OCI-LY3 (cell line): ENCODE results near the gene VPS72.

Source experiments
- H2AFZ ChIP-seq: fragments of 200-600, 300-600 bp; shearing (Covaris generic); 2 replicates; pipeline ENCODE4 v1.6.0; 2014; ENCODE audit warnings: antibody characterized with exemption, low read depth, low read length
- H3K27ac ChIP-seq: fragments of 200-600, 300-600 bp; sonication (generic); 2 replicates; pipeline ENCODE4 v1.5.1; 2014; ENCODE audit warnings: mild to moderate bottlenecking, low read length, moderate library complexity, mixed read lengths
- H3K27me3 ChIP-seq: fragments of 200-600, 300-600 bp; sonication (generic); 2 replicates; pipeline ENCODE4 v1.6.1; 2014; ENCODE audit warnings: low read depth, low read length, mixed read lengths
- H3K36me3 ChIP-seq: fragments of 200-600, 300-600 bp; sonication (generic); replicated peaks from 2 replicates; pipeline ENCODE3; 2014; ENCODE audit warnings: low read depth, low read length, mixed read lengths
- H3K4me1 ChIP-seq: fragments of 300-600, 200-600 bp; sonication (generic); 2 replicates; pipeline ENCODE4 v1.6.1; 2014; ENCODE audit warnings: low read length, mixed read lengths
- H3K4me2 ChIP-seq: fragments of 200-600, 300-600 bp; sonication (generic); 2 replicates; pipeline ENCODE4 v1.6.1; 2014; ENCODE audit warnings: low read length, mixed read lengths
- H3K4me3 ChIP-seq: fragments of 300-600, 200-600 bp; sonication (generic); 2 replicates; pipeline ENCODE4 v1.5.1; 2014; ENCODE audit warnings: antibody characterized with exemption, mild to moderate bottlenecking, low read length, moderate library complexity
- H3K79me2 ChIP-seq: fragments of 300-600, 200-600 bp; shearing (Covaris generic); 2 replicates; pipeline ENCODE4 v1.6.1; 2014; ENCODE audit warnings: mild to moderate bottlenecking, low read length, mixed read lengths
- H3K9ac ChIP-seq: fragments of 300-600, 200-600 bp; shearing (Covaris generic); 2 replicates; pipeline ENCODE4 v1.6.0; 2014; ENCODE audit warnings: mild to moderate bottlenecking, low read length, moderate library complexity
- H3K9me3 ChIP-seq: fragments of 200-600, 300-600 bp; shearing (Covaris generic); 2 replicates; pipeline ENCODE4 v1.6.1; 2014; ENCODE audit warnings: low read length, mixed read lengths; ENCODE audit not compliant: insufficient read depth
- H4K20me1 ChIP-seq: fragments of 200-600, 300-600 bp; sonication (generic); 2 replicates; pipeline ENCODE4 v1.6.1; 2016; ENCODE audit warnings: low read length, mixed read lengths; ENCODE audit not compliant: insufficient read depth
- EZH2phosphoT487 ChIP-seq: fragments of 200-600 bp; shearing (Covaris generic); IDR thresholded peaks from 2 replicates; pipeline ENCODE4 v1.6.1; 2018; ENCODE audit warnings: antibody characterized with exemption, mixed run types, low read depth
- TF ChIP-seq, protein P1 (sequence below): fragments of 200-600, 300-600 bp; sonication (generic); IDR thresholded peaks from 2 replicates; pipeline ENCODE4 v1.5.1; 2014; ENCODE audit warnings: antibody characterized with exemption, low read length, low read depth

The VPS72 gene

DNA sequence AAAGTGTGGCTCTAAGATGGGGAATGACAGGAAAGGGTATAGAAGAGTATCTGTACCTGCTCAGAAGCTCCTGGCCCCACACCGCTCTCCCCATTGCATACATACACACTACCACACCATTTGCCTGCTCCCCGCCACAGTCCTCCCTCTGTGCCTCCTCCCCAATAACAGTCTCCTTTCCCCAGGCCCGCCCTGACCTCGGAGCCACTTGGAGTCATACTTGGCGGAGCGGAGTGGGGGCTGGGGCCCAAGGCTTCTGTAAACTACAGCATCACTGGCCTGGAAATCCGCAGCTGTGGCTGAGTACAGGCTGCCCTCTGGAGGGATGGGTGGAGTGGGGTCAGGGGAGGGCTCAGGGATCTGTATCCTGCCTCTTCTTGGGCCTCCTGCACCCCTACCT lies 52.2 kb downstream of the VPS72 start:
- Histone ChIP-seq H3K27ac (no peak overlapping the region), H3K36me3 (no peaks in the 10 kb centered on the region), H3K9me3 (no peaks in the 10 kb centered on the region), H4K20me1 (no peaks in the 10 kb centered on the region), H3K9ac (no peak overlapping the region), H3K4me2 (no peak overlapping the region), H3K79me2 (no peaks in the 10 kb centered on the region), H3K4me3 (no peak overlapping the region), H2AFZ (no peak overlapping the region), H3K27me3 (no peaks in the 10 kb centered on the region; the same call in 1 of the 2 replicates), H3K4me1 (peaks cover 6% of the 10 kb centered on the region; the same call in 1 of the 2 replicates)
- no peak for TF ChIP-seq EZH2phosphoT487
- TF ChIP-seq, protein P1, sequence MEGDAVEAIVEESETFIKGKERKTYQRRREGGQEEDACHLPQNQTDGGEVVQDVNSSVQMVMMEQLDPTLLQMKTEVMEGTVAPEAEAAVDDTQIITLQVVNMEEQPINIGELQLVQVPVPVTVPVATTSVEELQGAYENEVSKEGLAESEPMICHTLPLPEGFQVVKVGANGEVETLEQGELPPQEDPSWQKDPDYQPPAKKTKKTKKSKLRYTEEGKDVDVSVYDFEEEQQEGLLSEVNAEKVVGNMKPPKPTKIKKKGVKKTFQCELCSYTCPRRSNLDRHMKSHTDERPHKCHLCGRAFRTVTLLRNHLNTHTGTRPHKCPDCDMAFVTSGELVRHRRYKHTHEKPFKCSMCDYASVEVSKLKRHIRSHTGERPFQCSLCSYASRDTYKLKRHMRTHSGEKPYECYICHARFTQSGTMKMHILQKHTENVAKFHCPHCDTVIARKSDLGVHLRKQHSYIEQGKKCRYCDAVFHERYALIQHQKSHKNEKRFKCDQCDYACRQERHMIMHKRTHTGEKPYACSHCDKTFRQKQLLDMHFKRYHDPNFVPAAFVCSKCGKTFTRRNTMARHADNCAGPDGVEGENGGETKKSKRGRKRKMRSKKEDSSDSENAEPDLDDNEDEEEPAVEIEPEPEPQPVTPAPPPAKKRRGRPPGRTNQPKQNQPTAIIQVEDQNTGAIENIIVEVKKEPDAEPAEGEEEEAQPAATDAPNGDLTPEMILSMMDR: no peak

GRCh38 chr1:151135433-151136385 lies 54.3 kb downstream of the VPS72 start:
- Histone ChIP-seq H3K4me3 (no peak overlapping the region), H3K9ac (no peak overlapping the region)

GRCh38 chr1:151134991-151135390 lies 55.0 kb downstream of the VPS72 start:
- Histone ChIP-seq H3K79me2 (no peaks in the 10 kb centered on the region), H3K27me3 (no peaks in the 10 kb centered on the region; the same call in 1 of the 2 replicates), H2AFZ (no peak overlapping the region), H4K20me1 (no peaks in the 10 kb centered on the region), H3K4me1 (no peaks in the 10 kb centered on the region), H3K27ac (no peak overlapping the region), H3K36me3 (no peaks in the 10 kb centered on the region), H3K4me3 (no peak overlapping the region), H3K9ac (no peak overlapping the region), H3K9me3 (no peaks in the 10 kb centered on the region), H3K4me2 (no peak overlapping the region)
- TF ChIP-seq, protein P1: no peak
- TF ChIP-seq EZH2phosphoT487: no peak

More at GRCh38 chr1:151135433-151136385, 54.3 kb downstream of the VPS72 start:
- Histone ChIP-seq H3K9me3 (no peaks in the 10 kb centered on the region), H4K20me1 (no peaks in the 10 kb centered on the region), H3K4me2 (no peak overlapping the region), H3K4me1 (no peaks in the 10 kb centered on the region), H3K27me3 (no peaks in the 10 kb centered on the region; the same call in 1 of the 2 replicates), H3K27ac (no peak overlapping the region), H2AFZ (no peak overlapping the region), H3K36me3 (no peaks in the 10 kb centered on the region), H3K79me2 (no peaks in the 10 kb centered on the region)
- TF ChIP-seq EZH2phosphoT487: no peak
- TF ChIP-seq, protein P1: peak; percentile 17; the same call in 1 of the 2 replicates

- Histone ChIP-seq H4K20me1 (no peaks in the 10 kb centered on the region), H3K79me2 (no peaks in the 10 kb centered on the region), H3K9ac (no peak overlapping the region), H2AFZ (no peak overlapping the region), H3K4me2 (no peak overlapping the region), H3K9me3 (no peaks in the 10 kb centered on the region), H3K4me1 (no peaks in the 10 kb centered on the region), H3K27ac (no peak overlapping the region), H3K27me3 (no peaks in the 10 kb centered on the region), H3K36me3 (no peaks in the 10 kb centered on the region), H3K4me3 (no peak overlapping the region)
- TF ChIP-seq, protein P1: no peak
- TF ChIP-seq EZH2phosphoT487: no peak
Measured at GRCh38 chr1:151134396-151134795, 55.6 kb downstream of the VPS72 start.
